GM18873 (cell line): ENCODE data around the gene GLRA1.

Experiments
- ATAC-seq: cut with Tn5 transposase; IDR thresholded peaks from one replicate; pipeline ENCODE4 v1.9.1; 2021; ENCODE audit warnings: mild to moderate bottlenecking, moderate library complexity, moderate number of reproducible peaks; ENCODE audit not compliant: unreplicated experiment, low FRiP score

Gene GLRA1

GRCh38 chr5:151780348-151780747, 144.3 kb downstream of the GLRA1 start:
- no peak for ATAC-seq

- no peak for ATAC-seq
Measured at GRCh38 chr5:151779531-151780125, 145.0 kb downstream of the GLRA1 start.

GRCh38 chr5:151775025-151775606, 149.5 kb downstream of the GLRA1 start:
- no peak for ATAC-seq

GRCh38 chr5:151773951-151774350, 150.7 kb downstream of the GLRA1 start:
- no peak for ATAC-seq

- no peak for ATAC-seq
Measured at GRCh38 chr5:151772846-151773561, 151.6 kb downstream of the GLRA1 start.
